GM21528 (cell line): Measurements from ENCODE around the gene HOXD10.

Experiments
- ATAC-seq: cut with Tn5 transposase; IDR thresholded peaks from one replicate; pipeline ENCODE4 v1.9.1; 2021; ENCODE audit warnings: mild to moderate bottlenecking, moderate library complexity; ENCODE audit not compliant: unreplicated experiment, low FRiP score

Gene HOXD10

DNA sequence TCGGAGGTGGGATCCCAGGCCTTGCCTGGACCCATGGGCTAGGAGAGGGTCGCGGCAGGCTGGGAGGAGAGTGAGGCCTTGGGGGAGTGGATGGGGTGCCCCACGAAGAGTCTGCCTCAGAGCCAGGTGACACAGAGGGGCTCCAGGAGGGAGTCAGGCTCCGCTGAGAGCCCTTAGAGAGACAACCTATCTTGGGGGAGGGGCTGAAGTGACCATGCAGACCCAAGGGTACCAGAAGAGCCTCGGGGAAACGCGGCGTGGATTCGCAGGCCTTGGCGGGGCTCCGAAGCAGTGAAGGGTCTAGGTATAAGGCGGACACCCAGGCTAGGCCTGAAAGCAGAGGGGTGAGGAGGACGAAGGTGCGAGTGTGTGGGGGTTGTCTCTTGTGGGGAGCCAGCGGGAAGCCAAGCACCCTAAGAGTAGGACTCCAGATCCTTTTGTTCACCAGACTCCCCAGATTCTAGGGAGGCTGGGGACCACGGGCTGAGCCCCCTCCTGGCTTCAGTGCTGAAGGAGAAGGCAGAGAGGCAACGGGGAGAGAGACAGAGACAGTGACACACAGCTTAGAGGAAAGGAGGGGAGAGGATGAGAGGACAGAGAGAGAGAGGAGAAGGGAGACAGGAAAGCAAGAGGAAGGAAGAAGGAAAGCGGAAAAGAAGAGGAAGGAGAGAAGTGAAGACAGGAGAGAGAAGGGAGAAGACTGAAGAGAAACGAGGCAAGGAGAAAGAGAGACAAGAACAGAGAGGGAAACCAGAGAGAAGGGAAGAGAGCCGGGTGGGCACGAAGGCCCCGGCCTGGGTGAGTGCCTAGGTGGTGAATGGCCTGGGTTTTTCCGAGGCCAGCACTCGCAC is 10.6 kb upstream of the HOXD10 start:
- no peak for ATAC-seq

GRCh38 chr2:176106581-176107539 is 9.7 kb upstream of the HOXD10 start, which contains the start of gene HOXD11:
Gene HOXD11, plus strand, starts transcription at chr2:176107280. Its CDS starts 76 bp downstream, at chr2:176107356.
- no peak for ATAC-seq

DNA sequence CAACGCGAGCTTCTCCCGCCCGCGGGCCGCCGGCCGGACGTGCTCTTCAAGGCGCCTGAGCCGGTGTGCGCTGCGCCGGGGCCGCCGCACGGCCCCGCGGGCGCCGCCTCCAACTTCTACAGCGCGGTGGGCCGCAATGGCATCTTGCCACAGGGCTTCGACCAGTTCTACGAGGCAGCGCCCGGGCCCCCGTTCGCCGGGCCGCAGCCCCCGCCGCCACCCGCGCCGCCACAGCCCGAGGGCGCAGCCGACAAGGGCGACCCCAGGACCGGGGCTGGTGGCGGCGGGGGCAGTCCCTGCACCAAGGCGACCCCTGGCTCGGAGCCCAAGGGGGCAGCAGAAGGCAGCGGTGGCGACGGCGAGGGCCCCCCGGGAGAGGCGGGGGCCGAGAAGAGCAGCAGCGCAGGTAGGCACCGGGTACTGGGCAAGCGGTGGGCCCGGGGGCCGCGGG is 8.8 kb upstream of the HOXD10 start:
- ATAC-seq: no peak

DNA sequence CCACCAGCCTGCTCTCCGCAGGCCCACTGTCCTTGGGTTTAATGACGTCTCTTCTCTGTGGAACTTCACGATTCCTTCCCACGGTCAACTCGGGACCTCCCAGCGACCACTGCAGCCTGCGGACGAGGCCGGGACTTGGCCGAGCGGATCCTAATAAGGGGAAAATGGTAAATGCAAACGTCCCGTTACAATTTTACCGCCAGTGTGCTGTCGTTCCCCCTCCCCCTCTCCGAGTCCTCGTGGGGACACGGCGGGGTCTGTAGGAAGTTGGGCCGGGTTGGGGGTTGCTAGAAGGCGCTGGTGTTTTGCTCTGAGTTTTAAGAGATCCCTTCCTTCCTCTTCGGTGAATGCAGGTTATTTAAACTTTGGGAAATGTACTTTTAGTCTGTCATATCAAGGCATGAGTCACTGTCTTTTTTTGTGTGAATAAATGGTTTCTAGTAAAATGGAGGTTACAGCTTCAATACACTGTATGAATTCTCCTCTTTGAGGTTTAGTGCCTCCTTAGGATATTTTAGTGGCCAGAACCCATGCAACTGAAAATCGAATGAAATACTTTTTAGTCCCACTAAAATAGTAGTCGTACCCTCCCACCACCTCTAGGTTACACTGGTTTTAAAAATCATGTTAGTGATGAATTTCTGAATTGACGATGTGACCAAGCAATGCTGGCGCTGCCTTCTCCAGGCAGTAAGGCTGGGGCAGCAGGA is 7.2 kb upstream of the HOXD10 start:
- ATAC-seq: no peak

DNA sequence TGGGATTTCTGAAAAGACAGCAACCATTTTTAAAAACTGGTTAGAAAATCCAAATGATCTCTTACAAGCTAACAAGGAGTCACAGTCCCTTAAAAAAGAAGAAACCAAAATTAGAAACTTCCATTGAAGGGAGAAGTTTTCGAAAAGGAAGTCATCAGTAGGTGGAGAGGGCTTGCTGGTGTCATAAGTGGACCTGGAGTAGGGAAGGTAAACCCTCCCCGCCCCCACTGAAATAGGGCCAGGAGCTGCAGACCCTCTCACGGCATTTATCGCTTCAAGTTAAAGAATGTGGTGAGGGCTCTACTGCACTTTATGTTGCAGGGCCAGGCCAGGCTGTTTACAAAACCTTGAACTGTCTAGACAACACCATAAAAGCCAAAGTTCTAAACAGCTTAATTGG is 6.6 kb upstream of the HOXD10 start:
- no peak for ATAC-seq

DNA sequence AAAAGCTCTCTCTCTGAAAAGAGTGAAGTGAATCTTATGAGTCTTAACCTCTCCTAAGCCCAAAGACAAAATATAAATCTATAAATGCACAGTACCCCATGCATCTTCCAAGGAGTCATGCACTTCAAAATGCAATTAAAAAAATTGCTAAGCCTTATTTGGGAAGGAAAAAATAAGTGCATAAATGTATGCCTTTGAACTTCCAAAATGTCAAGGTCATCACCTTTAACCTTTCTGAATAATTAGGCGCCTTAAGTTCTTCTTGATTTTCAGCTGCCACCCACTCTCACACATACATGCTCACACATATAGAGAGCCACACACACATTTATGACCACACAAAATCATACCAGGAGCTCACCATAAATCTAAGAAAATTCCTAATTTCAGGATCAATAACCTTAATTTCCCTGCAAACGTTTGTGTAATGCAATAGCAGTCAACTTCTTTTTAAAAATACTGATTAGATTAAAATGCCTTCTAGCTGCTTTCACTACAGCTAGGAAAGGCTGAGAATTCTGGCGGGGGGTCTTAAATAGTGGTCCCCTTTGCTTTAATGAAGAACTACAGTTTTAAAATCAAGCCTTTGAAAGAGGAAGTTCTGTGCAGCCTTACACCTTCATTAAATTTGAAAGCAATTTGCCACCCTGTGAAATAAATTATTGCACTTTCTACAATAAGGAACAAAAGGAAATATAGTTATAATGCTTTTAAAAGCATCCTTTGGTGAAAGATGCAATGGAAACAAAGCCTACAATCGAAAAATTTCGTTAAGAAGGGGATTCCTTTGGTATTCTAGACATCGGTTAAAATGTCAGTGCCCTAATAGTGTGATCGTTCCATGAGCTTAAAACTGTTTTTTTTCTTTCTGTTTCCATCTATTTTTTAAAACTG is 5.9 kb upstream of the HOXD10 start:
- no peak for ATAC-seq

DNA sequence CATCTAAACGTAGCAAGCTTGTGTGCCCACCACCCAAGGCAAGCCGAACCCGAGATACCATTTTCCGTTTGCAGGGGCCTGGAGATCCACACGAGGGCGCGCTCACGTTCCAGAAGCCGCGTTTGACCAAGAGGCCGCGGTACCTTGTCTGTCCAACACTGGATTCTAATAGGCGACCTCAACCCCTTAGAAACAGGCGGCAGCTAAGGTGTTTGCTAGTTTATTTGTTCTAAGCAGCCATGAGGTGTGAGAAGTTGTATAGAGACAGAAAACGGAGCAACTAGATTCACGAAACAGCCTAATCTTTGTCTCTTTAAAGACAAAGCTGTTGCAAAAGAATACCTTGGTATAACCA is 5.3 kb upstream of the HOXD10 start:
- no peak for ATAC-seq

DNA sequence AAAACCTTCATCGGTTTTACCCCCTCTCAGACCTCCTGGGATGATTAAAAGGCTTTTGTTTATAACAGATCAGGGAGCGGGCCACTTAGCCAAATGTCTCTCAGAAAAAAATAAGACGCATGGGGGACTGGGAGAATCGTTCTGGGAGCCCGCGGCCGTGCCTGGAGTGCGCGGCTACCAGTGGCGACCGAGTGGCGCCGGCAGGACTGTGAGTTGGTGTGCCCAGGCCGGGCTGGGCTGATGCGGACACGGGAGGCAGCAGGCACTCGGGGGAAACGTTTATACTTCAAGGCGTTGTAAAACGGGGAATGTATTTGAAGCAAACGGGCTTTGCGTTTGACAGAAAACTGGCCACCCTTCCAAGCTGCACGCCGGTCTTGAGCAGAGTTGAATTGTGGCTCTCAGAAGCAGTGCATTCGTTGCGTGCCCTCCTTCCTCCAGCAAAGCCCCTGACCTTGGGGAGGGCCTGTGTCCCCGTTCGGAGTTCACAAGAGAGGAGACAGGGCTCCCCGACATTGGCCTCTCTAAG is 4.7 kb upstream of the HOXD10 start:
- no peak for ATAC-seq

- no peak for ATAC-seq
These were observed 3.9 kb upstream of the HOXD10 start for GRCh38 chr2:176112375-176113302.

DNA sequence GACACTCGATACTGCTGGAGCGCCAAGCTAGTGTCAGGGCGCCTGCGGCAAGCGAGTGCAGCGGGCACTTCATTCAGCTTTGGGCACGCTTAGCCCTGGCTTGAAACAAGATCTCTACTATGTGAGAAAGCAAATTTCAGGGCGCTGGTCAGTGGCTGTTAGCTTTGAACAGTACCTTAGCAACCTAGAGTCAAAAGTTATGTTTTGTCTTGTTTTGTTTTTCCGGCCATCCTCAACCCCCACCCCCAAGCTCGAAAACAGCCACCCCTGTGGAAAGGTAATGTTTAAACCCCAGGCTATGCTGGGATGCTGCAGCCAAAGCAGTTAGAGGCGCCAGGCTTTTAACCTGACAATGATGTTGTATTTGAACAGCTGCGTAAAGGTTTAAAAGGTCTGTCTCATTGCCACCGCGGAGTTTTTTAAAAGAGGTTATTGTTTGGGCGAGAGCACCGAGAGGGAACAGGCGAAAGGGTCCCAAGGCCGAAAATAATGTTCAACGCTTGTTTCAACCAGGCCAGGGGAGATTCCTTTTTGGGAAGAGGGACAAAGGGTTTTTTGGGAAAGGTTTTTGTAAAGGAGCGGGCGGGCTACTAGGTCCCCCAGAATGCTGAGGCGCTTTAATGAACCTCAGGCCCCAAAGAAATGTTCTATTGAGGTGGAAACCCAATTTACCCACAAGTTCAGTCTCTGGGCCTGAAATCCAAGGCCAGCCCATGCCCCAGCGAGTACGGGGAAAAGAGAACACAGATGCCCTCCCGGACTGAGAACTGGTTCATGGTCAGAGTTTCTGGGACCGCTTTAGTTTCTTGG is 2.3 kb upstream of the HOXD10 start:
- ATAC-seq: no peak

DNA sequence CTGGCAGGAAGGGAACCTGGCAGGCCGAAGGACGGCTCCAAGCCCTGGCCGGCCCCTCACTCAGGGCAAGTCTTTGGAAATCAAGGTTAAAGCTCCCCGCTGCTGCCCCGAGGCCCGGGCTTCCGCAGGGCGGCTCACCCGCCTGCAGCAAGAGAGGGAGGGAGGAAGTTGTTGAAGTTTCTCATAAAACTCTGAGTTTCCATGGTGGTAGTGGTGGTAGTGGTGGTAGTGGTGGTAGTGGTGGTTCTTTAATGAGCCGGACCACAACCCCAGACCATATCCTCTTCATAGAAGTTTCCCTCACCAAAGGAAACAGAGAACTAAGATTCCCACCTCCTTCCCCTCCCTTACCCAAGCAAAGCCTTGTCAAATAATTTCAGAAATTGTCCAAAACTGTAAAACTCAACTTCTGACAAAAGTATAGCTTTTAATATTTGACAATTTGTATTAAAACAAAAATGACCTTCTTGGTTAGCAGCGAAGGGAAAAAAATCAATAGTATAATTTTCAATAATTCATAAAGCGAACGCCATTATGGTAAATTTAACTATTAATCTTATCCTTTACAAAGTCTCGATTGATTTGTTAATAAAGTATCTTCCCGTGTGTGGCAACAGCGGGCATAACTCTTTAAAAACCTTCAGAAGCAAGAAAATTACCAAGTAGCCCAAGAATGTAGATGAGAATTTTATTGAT is 1.5 kb upstream of the HOXD10 start:
- no peak for ATAC-seq

DNA sequence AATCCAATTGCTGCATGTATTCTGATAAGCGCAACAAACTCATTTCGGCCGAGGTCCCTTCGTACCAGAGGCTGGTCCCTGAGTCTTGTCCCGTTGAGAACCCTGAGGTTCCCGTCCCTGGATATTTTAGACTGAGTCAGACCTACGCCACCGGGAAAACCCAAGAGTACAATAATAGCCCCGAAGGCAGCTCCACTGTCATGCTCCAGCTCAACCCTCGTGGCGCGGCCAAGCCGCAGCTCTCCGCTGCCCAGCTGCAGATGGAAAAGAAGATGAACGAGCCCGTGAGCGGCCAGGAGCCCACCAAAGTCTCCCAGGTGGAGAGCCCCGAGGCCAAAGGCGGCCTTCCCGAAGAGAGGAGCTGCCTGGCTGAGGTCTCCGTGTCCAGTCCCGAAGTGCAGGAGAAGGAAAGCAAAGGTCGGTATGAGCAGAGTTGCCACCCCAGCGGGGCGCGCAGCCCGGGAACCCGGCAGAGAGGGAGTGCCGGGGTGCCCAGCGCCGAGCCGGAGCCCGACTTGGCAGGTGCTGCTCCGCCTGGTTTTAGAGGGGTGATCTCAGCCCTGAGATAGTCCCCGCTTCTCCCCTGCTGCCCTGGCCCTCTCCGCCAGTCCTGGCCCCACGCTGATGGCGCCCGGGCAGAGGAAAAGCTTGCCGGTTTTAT is 714 bp downstream of the HOXD10 start:
- no peak for ATAC-seq

GRCh38 chr2:176117823-176118371 is 1.3 kb downstream of the HOXD10 start:
- ATAC-seq: no peak

- no peak for ATAC-seq
These were observed 2.2 kb downstream of the HOXD10 start for GRCh38 chr2:176118601-176119339.

- no peak for ATAC-seq
These were observed 4.0 kb downstream of the HOXD10 start for GRCh38 chr2:176120364-176121189.
